HCT116 (cell line): ENCODE data around the gene TTC39C. TPM values are rescaled to one million over a fixed set of nuclear protein-coding genes. Genes with fewer than 3 reads are reported as not detected.

Experiments
- ATAC-seq: fragments of 200-7000 bp; cut with Tn5 transposase; 2 replicates; pipeline ENCODE4 v1.9.1; 2020; ENCODE audit warnings: mild to moderate bottlenecking, moderate library complexity
- BruUV-seq: library from RNA; stranded (reverse); fragments of 400-500 nt; replicated peaks from 2 replicates; lab custom pipeline; 2021; lab: Mats Ljungman, UMichigan
- CTCF ChIA-PET: fragments of 300-600 bp; sonication (Branson Sonifier 250); formaldehyde crosslinking; loops from one replicate; lab custom pipeline; 2021; ENCODE audit warnings: antibody characterized with exemption; lab: Charles Lee
- POLR2A ChIA-PET: fragments of 300-600, 350-600 bp; sonication (Branson Sonifier 250); formaldehyde crosslinking; loops from one replicate; lab custom pipeline; 2021; ENCODE audit warnings: antibody characterized with exemption; lab: Charles Lee
- RAD21 ChIA-PET, 2 experiments: fragments of 300-600 bp; sonication (Branson Sonifier 250); formaldehyde crosslinking; loops; one replicate each; lab custom pipeline; 2023; ENCODE audit warnings: low total read pairs in 2 of 2; ENCODE audit not compliant: uncharacterized antibody in 2 of 2, unreplicated experiment in 2 of 2, low non-redundant PET in 1 of 2; lab: Charles Lee
- DNase-seq: peaks from one replicate; pipeline ENCODE4 v3.0.0-alpha.2; 2010; ENCODE audit warnings: low read depth, low spot score
- H2AFZ ChIP-seq: fragments of 200-600 bp; shearing (Covaris generic), sonication (generic); 2 replicates; pipeline ENCODE4 v1.6.1; 2017; ENCODE audit warnings: low read depth, mixed run types, mixed read lengths, antibody characterized with exemption, low read length; ENCODE audit not compliant: poor library complexity, severe bottlenecking
- H3K27ac ChIP-seq: 2 replicates; pipeline ENCODE4 v1.5.1; 2012; ENCODE audit warnings: low read depth, low read length
- H3K27me3 ChIP-seq: fragments of 200-600 bp; sonication (generic); 2 replicates; pipeline ENCODE4 v1.6.1; 2016; ENCODE audit warnings: mixed run types, low read length, mixed read lengths; ENCODE audit not compliant: insufficient read depth
- H3K36me3 ChIP-seq, 2 experiments: fragments of 200-500 bp in 1 of 2; fragments of 200-600 bp in 1 of 2; sonication (Bioruptor generic) in 1 of 2; sonication (generic) in 1 of 2; 2 replicates each; pipeline versions ENCODE4 v1.5.1 to v1.6.1; 2014 to 2016; ENCODE audit warnings: low read length in 2 of 2, inconsistent platforms in 1 of 2, mixed read lengths in 1 of 2, mixed run types in 1 of 2; ENCODE audit not compliant: insufficient read depth in 2 of 2, control insufficient read depth in 1 of 2
- H3K4me1 ChIP-seq, 2 experiments: fragments of 200-600 bp in 1 of 2; sonication (generic) in 1 of 2; 2 replicates each; pipeline versions ENCODE4 v1.5.1 to v1.6.1; 2012 to 2017; ENCODE audit warnings: low read length in 2 of 2, inconsistent platforms in 1 of 2, mild to moderate bottlenecking in 1 of 2, mixed read lengths in 1 of 2, mixed run types in 1 of 2, moderate library complexity in 1 of 2; ENCODE audit not compliant: insufficient read depth in 2 of 2, control insufficient read depth in 1 of 2
- H3K4me2 ChIP-seq: fragments of 200-600 bp; sonication (generic); 2 replicates; pipeline ENCODE4 v1.6.1; 2017; ENCODE audit warnings: mixed run types, low read length, mixed read lengths
- H3K4me3 ChIP-seq, 2 experiments: fragments of 200-600 bp in 1 of 2; sonication (generic) in 1 of 2; replicated peaks in 1 of 2; 2 replicates each; pipeline ENCODE4 v1.5.1; 2011 to 2016; ENCODE audit warnings: low read length in 2 of 2, control low read depth in 1 of 2, low read depth in 1 of 2, mild to moderate bottlenecking in 1 of 2, mixed read lengths in 1 of 2, mixed run types in 1 of 2
- H3K79me2 ChIP-seq: fragments of 200-600 bp; sonication (generic); 2 replicates; pipeline ENCODE4 v1.6.1; 2017; ENCODE audit warnings: mild to moderate bottlenecking, mixed run types, low read length, moderate library complexity, mixed read lengths; ENCODE audit not compliant: insufficient read depth
- H3K9ac ChIP-seq: fragments of 200-600 bp; sonication (generic); 2 replicates; pipeline ENCODE4 v1.6.1; 2016; ENCODE audit warnings: low read length, mixed read lengths
- H3K9me2 ChIP-seq: fragments of 200-600 bp; sonication (generic), shearing (Covaris generic); 2 replicates; pipeline ENCODE4 v1.6.1; 2017; ENCODE audit warnings: mixed run types, mild to moderate bottlenecking, moderate library complexity; ENCODE audit not compliant: insufficient read depth
- H3K9me3 ChIP-seq, 2 experiments: fragments of 200-500 bp in 1 of 2; fragments of 200-600 bp in 1 of 2; sonication (Bioruptor generic) in 1 of 2; sonication (generic) in 1 of 2; 2 replicates each; pipeline ENCODE4 v1.6.1; 2014 to 2017; ENCODE audit warnings: low read length in 2 of 2, mixed read lengths in 2 of 2, inconsistent platforms in 1 of 2, low read depth in 1 of 2, mild to moderate bottlenecking in 1 of 2, mixed run types in 1 of 2, moderate library complexity in 1 of 2; ENCODE audit not compliant: control insufficient read depth in 1 of 2, insufficient read depth in 1 of 2
- H4K20me1 ChIP-seq: fragments of 200-600 bp; sonication (generic), shearing (Covaris generic); 2 replicates; pipeline ENCODE4 v1.6.1; 2017; ENCODE audit warnings: mixed run types, mild to moderate bottlenecking, moderate library complexity; ENCODE audit not compliant: insufficient read depth
- ELF1 ChIP-seq: IDR thresholded peaks from 2 replicates; pipeline ENCODE4 v1.6.1; 2012; ENCODE audit warnings: low read depth, borderline replicate concordance
- FOSL1 ChIP-seq: IDR thresholded peaks from 2 replicates; pipeline ENCODE4 v1.6.1; 2012; ENCODE audit warnings: low read depth
- JUND ChIP-seq: IDR thresholded peaks from 2 replicates; pipeline ENCODE4 v1.6.1; 2012
- POLR2AphosphoS5 ChIP-seq: IDR thresholded peaks from 2 replicates; pipeline ENCODE4 v1.6.1; 2011; ENCODE audit warnings: mild to moderate bottlenecking, low read depth, low read length, moderate library complexity
- SIN3A ChIP-seq: IDR thresholded peaks from 2 replicates; pipeline ENCODE4 v1.6.1; 2012; ENCODE audit warnings: low read depth
- TCF7L2 ChIP-seq: IDR thresholded peaks from 2 replicates; pipeline ENCODE4 v1.7.0; 2011; ENCODE audit warnings: borderline replicate concordance, inconsistent platforms; ENCODE audit not compliant: insufficient read depth, insufficient read length; ENCODE audit errors: extremely low read depth
- ZNF274 ChIP-seq: fragments of 200-500 bp; sonication (Bioruptor generic); IDR thresholded peaks from 2 replicates; pipeline ENCODE4 v1.6.1; 2014; ENCODE audit warnings: mild to moderate bottlenecking, low read depth, low read length, inconsistent platforms
- intact Hi-C: fragments of 100-400 bp; cut with micrococcal nuclease; formaldehyde crosslinking; loops from 2 replicates; pipeline ENCODE4 v1.10.0; 2022
- total RNA-seq: library from RNA; stranded (reverse); gene quantifications from one replicate; pipeline ENCODE4 v1.2.1, GENCODE V29; 2021; ENCODE audit not compliant: unreplicated experiment
- TF ChIP-seq, protein P1 (sequence below), 3 experiments: fragments of 200-600 bp in 1 of 3; sonication (generic) in 1 of 3; IDR thresholded peaks in 2 of 3; conservative IDR thresholded peaks in 1 of 3; 2 replicates each; pipeline ENCODE4 v1.5.1; 2012 to 2017; ENCODE audit warnings: low read depth in 2 of 3, low read length in 2 of 3, antibody characterized with exemption in 1 of 3, borderline replicate concordance in 1 of 3, control low read depth in 1 of 3, mild to moderate bottlenecking in 1 of 3, mixed read lengths in 1 of 3, mixed run types in 1 of 3, moderate library complexity in 1 of 3; ENCODE audit not compliant: insufficient read depth in 1 of 3
- TF ChIP-seq, protein P2 (sequence below): IDR thresholded peaks from 2 replicates; pipeline ENCODE4 v1.6.1; 2012

Gene TTC39C
- total RNA-seq, 1 experiment from 2014 or later, result 24.8 TPM

DNA sequence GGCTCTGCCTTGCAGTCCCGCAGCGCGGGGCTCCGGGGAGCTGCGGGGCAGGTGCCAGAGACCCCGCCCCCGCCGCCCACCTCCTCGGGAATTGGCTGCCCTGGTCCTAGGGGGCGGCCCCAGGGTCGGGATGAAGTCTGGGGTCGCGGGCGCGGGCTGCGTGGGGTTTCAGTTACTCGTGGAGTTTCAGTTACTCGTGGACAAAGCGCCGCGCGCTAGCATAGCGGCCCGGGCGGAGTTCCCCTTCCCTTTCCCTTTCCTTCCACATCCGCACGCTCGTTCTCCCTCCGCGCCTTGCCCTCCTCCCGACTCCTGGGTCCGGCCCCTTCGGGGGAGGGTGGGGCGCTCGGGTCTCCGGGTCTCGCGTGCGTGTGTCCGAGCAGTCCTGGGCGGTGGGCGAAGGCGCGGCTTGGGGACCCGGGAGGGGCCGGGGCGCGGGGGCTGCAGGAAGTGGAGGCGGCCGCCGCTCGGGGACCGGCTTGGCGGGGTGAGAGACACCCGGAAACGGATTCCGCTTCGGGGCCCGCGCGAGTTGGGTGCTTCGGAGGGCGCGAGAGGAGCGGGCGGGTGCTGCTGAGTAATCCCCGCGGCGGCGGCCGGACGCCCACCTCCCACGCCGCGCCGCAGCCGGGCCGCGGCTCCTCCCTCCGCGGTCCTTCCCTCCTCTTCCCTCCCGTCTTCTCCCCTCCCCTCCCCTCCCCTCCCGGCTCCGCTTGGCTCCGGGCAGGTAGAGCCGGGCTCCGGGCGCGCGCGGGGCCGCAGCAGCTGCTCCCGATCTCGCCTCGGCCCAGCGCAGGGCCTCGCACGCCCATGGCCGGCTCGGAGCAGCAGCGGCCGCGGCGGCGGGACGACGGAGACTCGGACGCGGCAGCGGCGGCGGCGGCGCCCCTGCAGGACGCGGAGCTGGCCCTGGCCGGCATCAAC lies at the start of gene TTC39C (continued):
- TF ChIP-seq, protein P1, sequence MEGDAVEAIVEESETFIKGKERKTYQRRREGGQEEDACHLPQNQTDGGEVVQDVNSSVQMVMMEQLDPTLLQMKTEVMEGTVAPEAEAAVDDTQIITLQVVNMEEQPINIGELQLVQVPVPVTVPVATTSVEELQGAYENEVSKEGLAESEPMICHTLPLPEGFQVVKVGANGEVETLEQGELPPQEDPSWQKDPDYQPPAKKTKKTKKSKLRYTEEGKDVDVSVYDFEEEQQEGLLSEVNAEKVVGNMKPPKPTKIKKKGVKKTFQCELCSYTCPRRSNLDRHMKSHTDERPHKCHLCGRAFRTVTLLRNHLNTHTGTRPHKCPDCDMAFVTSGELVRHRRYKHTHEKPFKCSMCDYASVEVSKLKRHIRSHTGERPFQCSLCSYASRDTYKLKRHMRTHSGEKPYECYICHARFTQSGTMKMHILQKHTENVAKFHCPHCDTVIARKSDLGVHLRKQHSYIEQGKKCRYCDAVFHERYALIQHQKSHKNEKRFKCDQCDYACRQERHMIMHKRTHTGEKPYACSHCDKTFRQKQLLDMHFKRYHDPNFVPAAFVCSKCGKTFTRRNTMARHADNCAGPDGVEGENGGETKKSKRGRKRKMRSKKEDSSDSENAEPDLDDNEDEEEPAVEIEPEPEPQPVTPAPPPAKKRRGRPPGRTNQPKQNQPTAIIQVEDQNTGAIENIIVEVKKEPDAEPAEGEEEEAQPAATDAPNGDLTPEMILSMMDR (IDR thresholded peaks at IDR 0.05 in 2 of 3, conservative IDR thresholded peaks at IDR 0.05 in 1 of 3; ENCODE audit: borderline replicate concordance in 1 of 3, insufficient read depth in 1 of 3, low read depth in 2 of 3, low read length in 2 of 3), result no peak
- TF ChIP-seq ELF1 (no peak), JUND (no peak), POLR2AphosphoS5 (peak; percentile 67), TCF7L2 (no peak), ZNF274 (no peak)
- TF ChIP-seq, all 23 proteins: peak for 7

DNA sequence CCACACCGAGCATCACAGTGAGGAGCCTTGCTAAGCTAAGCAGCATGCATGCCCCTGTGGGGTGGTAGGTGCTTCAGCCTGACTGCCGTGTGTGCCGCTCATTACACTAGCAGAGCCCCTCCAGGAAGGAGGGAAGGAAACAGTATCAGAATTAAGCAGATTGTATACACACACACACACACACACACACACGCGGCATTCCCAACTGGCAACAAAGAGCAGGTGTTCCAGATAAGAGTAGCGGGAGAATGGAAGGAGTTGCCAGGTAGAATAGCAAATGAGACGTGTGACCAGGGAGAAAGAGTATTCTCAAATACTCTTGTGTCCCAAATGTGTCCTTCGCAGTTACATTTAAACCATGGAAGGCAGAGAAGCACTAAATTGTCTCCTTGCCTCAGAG lies 47.6 kb upstream of the TTC39C start:
- Histone ChIP-seq H4K20me1 (no peaks in the 10 kb centered on the region), H3K4me2 (no peak overlapping the region), H3K79me2 (no peaks in the 10 kb centered on the region), H3K4me1 (peaks cover 0 to 7% of the 10 kb centered on the region in 2 experiments; a peak in 1 of 4 replicates), H3K27me3 (no peaks in the 10 kb centered on the region), H3K9me2 (no peaks in the 10 kb centered on the region), H3K36me3 (no peaks in the 10 kb centered on the region), H2AFZ (no peak overlapping the region), H3K27ac (no peak overlapping the region), H3K4me3 (no peak overlapping the region), H3K9me3 (no peaks in the 10 kb centered on the region), H3K9ac (no peak overlapping the region)
- RAD21 ChIA-PET, result no interaction called here
- POLR2A ChIA-PET, result no interaction called here
- CTCF ChIA-PET, result no interaction called here
- intact Hi-C loops, result no loop called here
- BruUV-seq, result no TSS peak
- no peak for ATAC-seq
- no peak for TF ChIP-seq FOSL1
- no peak for TF ChIP-seq ELF1
- TF ChIP-seq, protein P2, sequence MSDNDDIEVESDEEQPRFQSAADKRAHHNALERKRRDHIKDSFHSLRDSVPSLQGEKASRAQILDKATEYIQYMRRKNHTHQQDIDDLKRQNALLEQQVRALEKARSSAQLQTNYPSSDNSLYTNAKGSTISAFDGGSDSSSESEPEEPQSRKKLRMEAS, result no peak
- no peak for TF ChIP-seq SIN3A
- no peak for DNase-seq
